Endodermal cell (in vitro differentiated cells): ENCODE measurements around the gene CSTF2T. TPM values are rescaled to one million over a fixed set of nuclear protein-coding genes. Genes with fewer than 3 reads are reported as not detected.

ENCODE experiments used
- DNase-seq: peaks from one replicate; pipeline ENCODE4 v3.0.0-alpha.2; 2017
- H3K27ac ChIP-seq: 2 replicates; pipeline ENCODE4 v1.5.1; 2013; ENCODE audit warnings: mild to moderate bottlenecking, low read depth, low read length, moderate library complexity
- H3K27me3 ChIP-seq: 2 replicates; pipeline ENCODE4 v1.6.1; 2013; ENCODE audit warnings: mild to moderate bottlenecking, low read length, moderate library complexity; ENCODE audit not compliant: insufficient read depth, control insufficient read depth, poor library complexity, severe bottlenecking
- H3K36me3 ChIP-seq: 2 replicates; pipeline ENCODE4 v1.7.0; 2013; ENCODE audit warnings: mild to moderate bottlenecking, low read length, moderate library complexity; ENCODE audit not compliant: control insufficient read depth, insufficient read depth
- H3K4me1 ChIP-seq: one replicate; pipeline ENCODE4 v1.7.0; 2013; ENCODE audit warnings: low read length; ENCODE audit not compliant: control insufficient read depth, insufficient read depth
- H3K4me3 ChIP-seq: 2 replicates; pipeline ENCODE4 v1.5.1; 2013; ENCODE audit warnings: mild to moderate bottlenecking, low read length, moderate library complexity
- H3K9ac ChIP-seq: 2 replicates; pipeline ENCODE4 v1.6.1; 2013; ENCODE audit warnings: mild to moderate bottlenecking, low read length, moderate library complexity; ENCODE audit not compliant: poor library complexity, severe bottlenecking; ENCODE audit errors: extremely low read depth
- H3K9me3 ChIP-seq: 2 replicates; pipeline ENCODE4 v1.6.1; 2013; ENCODE audit warnings: mild to moderate bottlenecking, low read length, moderate library complexity; ENCODE audit not compliant: control insufficient read depth
- H3K27ac Mint-ChIP-seq: 2 replicates; pipeline ENCODE4 v1.8.0; 2020; ENCODE audit warnings: mixed read lengths
- H3K27me3 Mint-ChIP-seq: 2 replicates; pipeline ENCODE4 v1.8.0; 2021; ENCODE audit warnings: mild to moderate bottlenecking, mixed read lengths; ENCODE audit not compliant: insufficient read depth
- H3K36me3 Mint-ChIP-seq: 2 replicates; pipeline ENCODE4 v1.8.0; 2020; ENCODE audit warnings: low read depth, mixed read lengths
- H3K4me1 Mint-ChIP-seq: 2 replicates; pipeline ENCODE4 v1.8.0; 2020; ENCODE audit warnings: mixed read lengths
- H3K4me3 Mint-ChIP-seq: 2 replicates; pipeline ENCODE4 v1.8.0; 2020; ENCODE audit warnings: mild to moderate bottlenecking, moderate library complexity, mixed read lengths
- H3K9me3 Mint-ChIP-seq: 2 replicates; pipeline ENCODE4 v1.8.0; 2020; ENCODE audit warnings: mild to moderate bottlenecking, mixed read lengths
- CTCF ChIP-seq: fragments of 200-600 bp; sonication (generic); conservative IDR thresholded peaks from 2 replicates; pipeline ENCODE4 v1.5.0; 2021; ENCODE audit warnings: antibody characterized with exemption, mild to moderate bottlenecking
- WGBS, 2 experiments: methylation state at CpG; one replicate each; pipeline versions ENCODE4 v1.1.5 to v1.1.7; 2013; ENCODE audit warnings: missing lambda C conversion rate in 2 of 2, mixed read lengths in 1 of 2; ENCODE audit not compliant: insufficient coverage in 1 of 2, insufficient read length in 1 of 2; 5-methylcytosine and 5-hydroxymethylcytosine counted together
- long read RNA-seq, 4 experiments: library from polyadenylated mRNA in 2 of 4; library from RNA in 1 of 4; library from capped mRNA in 1 of 4; stranded (forward) in 3 of 4; unstranded in 1 of 4; transcript quantifications; one replicate each; pipeline ENCODE4 v2.0.0, GENCODE V29; 2020 to 2021; ENCODE audit warnings: inconsistent platforms in 1 of 4
- polyA plus RNA-seq, 2 experiments: library from polyadenylated mRNA; stranded (reverse); fragments of 50-300 nt; gene quantifications; one replicate each; pipeline ENCODE4 v1.2.3, GENCODE V29; 2013
- total RNA-seq, 2 donors: library from RNA; stranded (reverse); fragmentation: NEBNext Ultra II Directional in 1 of 2; extraction: Animal tissue kit (Norgen Biotek cat#: 25700) in 1 of 2; gene quantifications; 2 replicates in 1 of 2; 3 replicates in 1 of 2; pipeline ENCODE4 v1.2.1, GENCODE V29; 2021

CSTF2T gene, protein sequence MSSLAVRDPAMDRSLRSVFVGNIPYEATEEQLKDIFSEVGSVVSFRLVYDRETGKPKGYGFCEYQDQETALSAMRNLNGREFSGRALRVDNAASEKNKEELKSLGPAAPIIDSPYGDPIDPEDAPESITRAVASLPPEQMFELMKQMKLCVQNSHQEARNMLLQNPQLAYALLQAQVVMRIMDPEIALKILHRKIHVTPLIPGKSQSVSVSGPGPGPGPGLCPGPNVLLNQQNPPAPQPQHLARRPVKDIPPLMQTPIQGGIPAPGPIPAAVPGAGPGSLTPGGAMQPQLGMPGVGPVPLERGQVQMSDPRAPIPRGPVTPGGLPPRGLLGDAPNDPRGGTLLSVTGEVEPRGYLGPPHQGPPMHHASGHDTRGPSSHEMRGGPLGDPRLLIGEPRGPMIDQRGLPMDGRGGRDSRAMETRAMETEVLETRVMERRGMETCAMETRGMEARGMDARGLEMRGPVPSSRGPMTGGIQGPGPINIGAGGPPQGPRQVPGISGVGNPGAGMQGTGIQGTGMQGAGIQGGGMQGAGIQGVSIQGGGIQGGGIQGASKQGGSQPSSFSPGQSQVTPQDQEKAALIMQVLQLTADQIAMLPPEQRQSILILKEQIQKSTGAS
- total RNA-seq = 10 to 100 TPM; 26.9 to 32.9 TPM
- polyA plus RNA-seq (2013, experiment 1 of 2) = 24.9 TPM
- 22.3 TPM for polyA plus RNA-seq (2013, experiment 2 of 2)
- long read RNA-seq, experiment 1, full-length matches to known transcripts = 16 of 16 reads
- long read RNA-seq, experiment 1, partial matches to known transcripts = 0 of 16 reads
- long read RNA-seq, experiment 1, other reads (novel, unspliced or antisense) = 0 of 16 reads
- long read RNA-seq, experiment 2, full-length matches to known transcripts = 39 of 39 reads
- long read RNA-seq, experiment 2, partial matches to known transcripts = 0 of 39 reads
- long read RNA-seq, experiment 2, other reads (novel, unspliced or antisense) = 0 of 39 reads
- long read RNA-seq, experiment 3, full-length matches to known transcripts = 116 of 118 reads
- long read RNA-seq, experiment 3, partial matches to known transcripts = 0 of 118 reads
- long read RNA-seq, experiment 3, other reads (novel, unspliced or antisense) = 2 of 118 reads
- long read RNA-seq, experiment 4, full-length matches to known transcripts = 13 of 13 reads
- long read RNA-seq, experiment 4, partial matches to known transcripts = 0 of 13 reads
- long read RNA-seq, experiment 4, other reads (novel, unspliced or antisense) = 0 of 13 reads

- peak within 1 kb of the TSS; percentile 100 for H3K27ac Mint-ChIP-seq
- peak; percentile 93 for DNase-seq
- H3K9me3 ChIP-seq = no peaks in the 10 kb centered on the region
- peaks cover 27% of the 10 kb centered on the region for H3K36me3 ChIP-seq
- peak within 1 kb of the TSS; percentile 96 for H3K9ac ChIP-seq
- H3K27me3 Mint-ChIP-seq = no peaks in the 10 kb centered on the region
- peak within 1 kb of the TSS; percentile 98 for H3K27ac ChIP-seq
- WGBS, 2 experiments = 1% methylated on average over 28 to 45 of the region's 45 CpGs
- peaks cover 30% of the 10 kb centered on the region for H3K4me1 Mint-ChIP-seq
- H3K4me1 ChIP-seq = peaks cover 9% of the 10 kb centered on the region
- peak within 1 kb of the TSS; percentile 98 for H3K4me3 Mint-ChIP-seq
- H3K9me3 Mint-ChIP-seq = no peaks in the 10 kb centered on the region
- H3K4me3 ChIP-seq = peak within 1 kb of the TSS; percentile 97
- H3K36me3 Mint-ChIP-seq = peaks cover 10% of the 10 kb centered on the region
- TF ChIP-seq CTCF = no peak
- no peaks in the 10 kb centered on the region for H3K27me3 ChIP-seq
Observed at GRCh38 chr10:51699475-51700227, at the start of gene CSTF2T. Gene CSTF2T, minus strand, starts transcription at chr10:51699595. Its CDS starts 46 bp downstream, at chr10:51699549.

GRCh38 chr10:51748959-51749358 lies 49.6 kb upstream of the CSTF2T start:
- no peaks in the 10 kb centered on the region for H3K9me3 Mint-ChIP-seq
- DNase-seq = no peak
- TF ChIP-seq CTCF = no peak
- Histone ChIP-seq H3K9ac (no peak overlapping the region), H3K4me1 (no peaks in the 10 kb centered on the region), H3K4me3 (no peak overlapping the region), H3K9me3 (no peaks in the 10 kb centered on the region), H3K36me3 (no peaks in the 10 kb centered on the region), H3K27ac (no peak overlapping the region), H3K27me3 (peaks cover 41% of the 10 kb centered on the region)
- peaks cover 6% of the 10 kb centered on the region for H3K27me3 Mint-ChIP-seq
- no peak overlapping the region for H3K27ac Mint-ChIP-seq
- 92 to 100% methylated on average over 1 of the region's 1 CpG for WGBS, 2 experiments
- peaks cover 6% of the 10 kb centered on the region for H3K4me1 Mint-ChIP-seq
- no peak overlapping the region for H3K4me3 Mint-ChIP-seq
- H3K36me3 Mint-ChIP-seq = no peaks in the 10 kb centered on the region
